Panc1 (cell line): ENCODE results near the gene DDX31. TPM values are rescaled to one million over a fixed set of nuclear protein-coding genes. Genes with fewer than 3 reads are reported as not detected.
A peak's percentile ranks its signal among the peaks of the same experiment; 100 is the strongest.

Experiments
- ATAC-seq: fragments of 200-7000 bp; cut with Tn5 transposase; 2 replicates; pipeline ENCODE4 v1.9.1; 2020; ENCODE audit warnings: mild to moderate bottlenecking, moderate library complexity
- BruUV-seq: library from RNA; stranded (reverse); fragments of 400-500 nt; replicated peaks from 2 replicates; lab custom pipeline; 2021; lab: Mats Ljungman, UMichigan
- CTCF ChIA-PET: fragments of 300-600 bp; sonication (Branson Sonifier 250); formaldehyde crosslinking; loops from one replicate; lab custom pipeline; 2022; ENCODE audit warnings: antibody characterized with exemption; lab: Charles Lee
- POLR2A ChIA-PET: fragments of 300-600 bp; sonication (Branson Sonifier 250); formaldehyde crosslinking; loops from one replicate; lab custom pipeline; 2022; ENCODE audit warnings: antibody characterized with exemption; lab: Charles Lee
- DNase-seq: peaks from one replicate; pipeline ENCODE4 v3.0.0-alpha.2; 2010; ENCODE audit warnings: low read depth, low spot score
- H3K27ac ChIP-seq: 2 replicates; pipeline ENCODE4 v1.5.1; 2011; ENCODE audit warnings: mild to moderate bottlenecking, low read length, inconsistent platforms
- H3K27me3 ChIP-seq: fragments of 200-500 bp; sonication (Bioruptor generic); 2 replicates; pipeline ENCODE4 v1.6.0; 2014; ENCODE audit warnings: low read length, inconsistent platforms; ENCODE audit not compliant: control insufficient read depth, insufficient read depth
- H3K36me3 ChIP-seq: fragments of 200-500 bp; sonication (Bioruptor generic); 2 replicates; pipeline ENCODE4 v1.5.1; 2014; ENCODE audit warnings: inconsistent platforms, mild to moderate bottlenecking, low read length, moderate library complexity; ENCODE audit not compliant: control insufficient read depth, insufficient read depth
- H3K4me1 ChIP-seq: 2 replicates; pipeline ENCODE4 v1.5.1; 2011; ENCODE audit warnings: inconsistent platforms, mild to moderate bottlenecking, low read length, moderate library complexity; ENCODE audit not compliant: control insufficient read depth, insufficient read depth
- H3K4me3 ChIP-seq, 2 experiments: 2 replicates each; pipeline ENCODE4 v1.5.1; 2011 to 2012; ENCODE audit warnings: low read depth in 2 of 2, low read length in 2 of 2, mild to moderate bottlenecking in 2 of 2, inconsistent platforms in 1 of 2, moderate library complexity in 1 of 2
- H3K9me3 ChIP-seq: fragments of 200-500 bp; sonication (Bioruptor generic); 2 replicates; pipeline ENCODE4 v1.5.1; 2014; ENCODE audit warnings: low read depth, mild to moderate bottlenecking, inconsistent platforms, low read length, moderate library complexity; ENCODE audit not compliant: control insufficient read depth, insufficient read depth
- POLR2AphosphoS5 ChIP-seq: IDR thresholded peaks from 2 replicates; pipeline ENCODE4 v1.6.1; 2012; ENCODE audit warnings: mild to moderate bottlenecking, low read depth, low read length, moderate library complexity
- SIN3A ChIP-seq: IDR thresholded peaks from 2 replicates; pipeline ENCODE4 v1.6.1; 2012; ENCODE audit warnings: low read depth, mild to moderate bottlenecking, low read length, moderate library complexity, borderline replicate concordance; ENCODE audit not compliant: insufficient read depth
- TCF7L2 ChIP-seq: IDR thresholded peaks from 2 replicates; pipeline ENCODE4 v1.6.1; 2011; ENCODE audit warnings: mild to moderate bottlenecking, low read depth, low read length, inconsistent platforms
- in situ Hi-C: cut with HindIII; loops from 2 replicates; pipeline ENCODE4 v1.10.0; 2016; ENCODE audit warnings: low sequenced_read_pairs, low pct_unique_long_range_greater_than_20kb
- intact Hi-C: fragments of 100-400 bp; cut with micrococcal nuclease; formaldehyde crosslinking; loops from one replicate; pipeline ENCODE4 v1.10.0; 2022; ENCODE audit not compliant: unreplicated experiment
- total RNA-seq: library from RNA; stranded (reverse); gene quantifications from one replicate; pipeline ENCODE4 v1.2.1, GENCODE V29; 2021; ENCODE audit not compliant: unreplicated experiment
- TF ChIP-seq, protein P1 (sequence below), 2 experiments: IDR thresholded peaks; 2 replicates each; pipeline ENCODE4 v1.6.1; 2011 to 2012; ENCODE audit warnings: low read depth in 2 of 2, control low read depth in 1 of 2, low read length in 1 of 2, mild to moderate bottlenecking in 1 of 2, moderate library complexity in 1 of 2; ENCODE audit not compliant: insufficient read depth in 1 of 2
- TF ChIP-seq, protein P2 (sequence below): fragments of 450-650 bp; IDR thresholded peaks from 2 replicates; pipeline ENCODE4 v1.5.1; 2017; ENCODE audit warnings: mild to moderate bottlenecking

The DDX31 gene
- total RNA-seq, 1 experiment from 2014 or later: 17.5 TPM

DNA sequence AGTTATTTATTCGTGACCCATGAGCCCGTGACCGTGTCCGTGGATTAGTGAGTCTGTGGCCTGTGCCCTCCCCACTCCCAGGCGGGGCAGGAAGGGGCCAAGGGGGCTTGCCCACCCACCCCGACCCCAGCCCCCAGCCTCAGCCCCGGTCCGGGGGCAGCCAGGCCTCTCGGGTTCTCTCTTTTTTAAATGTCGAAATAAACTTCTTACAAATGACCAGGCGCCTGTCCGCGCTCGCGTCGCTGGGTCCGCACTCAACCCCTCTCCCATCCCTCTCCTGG lies 79.8 kb downstream of the DDX31 start:
- no peak for DNase-seq
- Histone ChIP-seq H3K27me3 (no peaks in the 10 kb centered on the region; the same call in 1 of the 2 replicates), H3K9me3 (no peaks in the 10 kb centered on the region), H3K4me1 (no peaks in the 10 kb centered on the region), H3K27ac (no peak overlapping the region), H3K4me3 (no peak overlapping the region), H3K36me3 (no peaks in the 10 kb centered on the region)
- in situ Hi-C loops: no loop called here
- no peak for ATAC-seq
- no TSS peak for BruUV-seq
- CTCF ChIA-PET: no interaction called here
- TF ChIP-seq, protein P1, sequence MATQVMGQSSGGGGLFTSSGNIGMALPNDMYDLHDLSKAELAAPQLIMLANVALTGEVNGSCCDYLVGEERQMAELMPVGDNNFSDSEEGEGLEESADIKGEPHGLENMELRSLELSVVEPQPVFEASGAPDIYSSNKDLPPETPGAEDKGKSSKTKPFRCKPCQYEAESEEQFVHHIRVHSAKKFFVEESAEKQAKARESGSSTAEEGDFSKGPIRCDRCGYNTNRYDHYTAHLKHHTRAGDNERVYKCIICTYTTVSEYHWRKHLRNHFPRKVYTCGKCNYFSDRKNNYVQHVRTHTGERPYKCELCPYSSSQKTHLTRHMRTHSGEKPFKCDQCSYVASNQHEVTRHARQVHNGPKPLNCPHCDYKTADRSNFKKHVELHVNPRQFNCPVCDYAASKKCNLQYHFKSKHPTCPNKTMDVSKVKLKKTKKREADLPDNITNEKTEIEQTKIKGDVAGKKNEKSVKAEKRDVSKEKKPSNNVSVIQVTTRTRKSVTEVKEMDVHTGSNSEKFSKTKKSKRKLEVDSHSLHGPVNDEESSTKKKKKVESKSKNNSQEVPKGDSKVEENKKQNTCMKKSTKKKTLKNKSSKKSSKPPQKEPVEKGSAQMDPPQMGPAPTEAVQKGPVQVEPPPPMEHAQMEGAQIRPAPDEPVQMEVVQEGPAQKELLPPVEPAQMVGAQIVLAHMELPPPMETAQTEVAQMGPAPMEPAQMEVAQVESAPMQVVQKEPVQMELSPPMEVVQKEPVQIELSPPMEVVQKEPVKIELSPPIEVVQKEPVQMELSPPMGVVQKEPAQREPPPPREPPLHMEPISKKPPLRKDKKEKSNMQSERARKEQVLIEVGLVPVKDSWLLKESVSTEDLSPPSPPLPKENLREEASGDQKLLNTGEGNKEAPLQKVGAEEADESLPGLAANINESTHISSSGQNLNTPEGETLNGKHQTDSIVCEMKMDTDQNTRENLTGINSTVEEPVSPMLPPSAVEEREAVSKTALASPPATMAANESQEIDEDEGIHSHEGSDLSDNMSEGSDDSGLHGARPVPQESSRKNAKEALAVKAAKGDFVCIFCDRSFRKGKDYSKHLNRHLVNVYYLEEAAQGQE (IDR thresholded peaks at IDR 0.05; ENCODE audit: insufficient read depth in 1 of 2, low read depth in 2 of 2, low read length in 1 of 2): no peak
- TF ChIP-seq, protein P2, sequence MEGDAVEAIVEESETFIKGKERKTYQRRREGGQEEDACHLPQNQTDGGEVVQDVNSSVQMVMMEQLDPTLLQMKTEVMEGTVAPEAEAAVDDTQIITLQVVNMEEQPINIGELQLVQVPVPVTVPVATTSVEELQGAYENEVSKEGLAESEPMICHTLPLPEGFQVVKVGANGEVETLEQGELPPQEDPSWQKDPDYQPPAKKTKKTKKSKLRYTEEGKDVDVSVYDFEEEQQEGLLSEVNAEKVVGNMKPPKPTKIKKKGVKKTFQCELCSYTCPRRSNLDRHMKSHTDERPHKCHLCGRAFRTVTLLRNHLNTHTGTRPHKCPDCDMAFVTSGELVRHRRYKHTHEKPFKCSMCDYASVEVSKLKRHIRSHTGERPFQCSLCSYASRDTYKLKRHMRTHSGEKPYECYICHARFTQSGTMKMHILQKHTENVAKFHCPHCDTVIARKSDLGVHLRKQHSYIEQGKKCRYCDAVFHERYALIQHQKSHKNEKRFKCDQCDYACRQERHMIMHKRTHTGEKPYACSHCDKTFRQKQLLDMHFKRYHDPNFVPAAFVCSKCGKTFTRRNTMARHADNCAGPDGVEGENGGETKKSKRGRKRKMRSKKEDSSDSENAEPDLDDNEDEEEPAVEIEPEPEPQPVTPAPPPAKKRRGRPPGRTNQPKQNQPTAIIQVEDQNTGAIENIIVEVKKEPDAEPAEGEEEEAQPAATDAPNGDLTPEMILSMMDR: no peak
- TF ChIP-seq POLR2AphosphoS5 (no peak), SIN3A (no peak), TCF7L2 (no peak)
- POLR2A ChIA-PET: no interaction called here
- intact Hi-C loops: no loop called here

DNA sequence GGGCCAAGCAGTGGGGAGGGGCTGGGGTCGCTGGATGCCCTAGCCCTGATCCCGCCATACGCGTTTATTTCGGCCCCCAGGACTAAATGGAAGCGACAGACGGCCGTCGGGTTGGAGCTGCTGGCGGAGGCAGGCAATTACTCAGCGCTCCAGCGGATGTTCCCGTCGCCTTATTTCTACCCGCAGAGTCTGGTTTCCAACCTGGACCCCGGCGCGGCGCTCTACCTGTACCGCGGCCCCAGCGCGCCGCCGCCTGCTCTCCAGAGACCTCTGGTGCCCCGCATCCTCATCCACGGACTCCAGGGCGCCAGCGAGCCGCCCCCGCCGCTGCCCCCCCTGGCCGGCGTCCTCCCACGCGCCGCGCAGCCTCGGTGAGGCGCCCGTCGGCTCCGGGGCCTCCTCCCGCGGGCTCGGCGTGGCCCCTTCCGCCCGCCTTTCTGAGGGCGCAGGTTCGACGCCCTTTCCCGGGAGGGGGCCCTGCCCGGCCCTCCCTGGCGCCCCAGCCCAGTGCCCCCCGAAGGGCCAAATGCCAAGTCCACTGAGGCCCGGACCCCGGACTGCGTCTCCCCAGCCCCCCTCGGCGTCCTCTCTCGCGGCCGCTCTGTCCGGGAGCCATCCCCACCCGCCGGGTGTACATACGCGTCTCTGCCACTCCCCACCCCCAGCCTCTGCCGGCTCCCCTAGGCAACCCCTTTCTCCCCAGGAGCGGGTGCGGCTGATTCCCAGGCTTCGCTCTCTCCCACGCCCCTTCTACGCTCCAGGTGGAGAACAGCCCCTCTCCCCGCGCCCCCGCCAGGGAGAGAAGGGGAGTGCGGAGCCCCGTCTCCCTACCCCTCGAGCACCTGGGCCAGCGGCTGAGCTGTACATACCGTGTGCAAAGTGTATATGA lies 80.4 kb downstream of the DDX31 start:
- H3K9me3 ChIP-seq: no peaks in the 10 kb centered on the region
- H3K36me3 ChIP-seq: no peaks in the 10 kb centered on the region
- ChIA-PET CTCF (no interaction called here), POLR2A (no interaction called here)
- TF ChIP-seq TCF7L2: no peak
- no peaks in the 10 kb centered on the region; the same call in 1 of the 2 replicates for H3K27me3 ChIP-seq
- in situ Hi-C loops (no loop called here), intact Hi-C loops (no loop called here)
- peak; percentile 41; the same call in 1 of the 2 replicates for ATAC-seq
- H3K4me3 ChIP-seq: no peak overlapping the region
- BruUV-seq: no TSS peak
- H3K4me1 ChIP-seq: no peaks in the 10 kb centered on the region
- DNase-seq: no peak
- H3K27ac ChIP-seq: no peak overlapping the region

DNA sequence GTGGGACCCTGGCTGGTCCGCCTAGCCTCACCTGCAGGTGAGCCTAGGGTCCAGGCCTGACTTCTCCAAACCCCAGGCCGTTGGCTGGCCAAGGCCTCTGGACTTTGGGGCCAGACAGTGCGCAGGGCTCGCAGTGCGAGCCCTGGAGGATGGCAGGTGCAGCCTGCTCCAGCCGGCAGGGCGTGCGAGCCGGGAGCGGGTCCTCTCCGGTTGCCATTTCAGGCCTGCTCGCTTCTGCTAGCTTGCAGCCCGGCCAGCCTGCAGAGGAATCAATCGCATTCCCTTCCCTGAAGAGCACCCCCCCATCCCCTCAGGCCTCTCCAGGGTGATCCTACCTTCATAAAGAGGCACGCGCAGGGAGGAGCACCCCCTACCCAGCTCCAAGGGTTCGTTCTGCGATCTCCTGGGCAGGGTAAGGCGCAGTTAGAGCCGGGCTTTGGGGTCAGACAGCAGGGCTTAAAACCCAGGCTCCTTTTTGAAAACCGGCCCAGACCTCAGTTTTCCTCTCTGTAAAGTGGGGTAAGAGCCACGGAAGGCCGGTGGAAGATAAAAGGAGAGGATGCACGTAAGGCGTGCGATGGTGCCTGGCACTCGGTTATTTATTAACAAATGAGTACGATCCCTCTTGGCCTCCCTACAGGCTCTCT lies 81.2 kb downstream of the DDX31 start:
- Histone ChIP-seq H3K9me3 (no peaks in the 10 kb centered on the region), H3K27me3 (no peaks in the 10 kb centered on the region; the same call in 1 of the 2 replicates), H3K4me3 (no peak overlapping the region), H3K36me3 (no peaks in the 10 kb centered on the region), H3K4me1 (no peaks in the 10 kb centered on the region), H3K27ac (no peak overlapping the region)
- no peak for TF ChIP-seq POLR2AphosphoS5
- no peak for TF ChIP-seq SIN3A
- no peak for TF ChIP-seq TCF7L2
- TF ChIP-seq, protein P1 (IDR thresholded peaks at IDR 0.05; ENCODE audit: insufficient read depth in 1 of 2, low read depth in 2 of 2, low read length in 1 of 2): no peak
- ChIA-PET POLR2A (no interaction called here), CTCF (no interaction called here)
- DNase-seq (no peak), ATAC-seq (no peak)
- intact Hi-C loops (no loop called here), in situ Hi-C loops (no loop called here)
- no TSS peak for BruUV-seq
